Small intestine (tissue), 7 donors: ENCODE results near the gene COX8A. TPM values are rescaled to one million over a fixed set of nuclear protein-coding genes. Genes with fewer than 3 reads are reported as not detected.

Source experiments
- DNase-seq, 2 donors: peaks; one replicate each; pipeline versions ENCODE4 v3.0.0 to v3.0.0-alpha.2; 2013
- FAIRE-seq: peaks from 2 replicates; lab custom pipeline; 2012; peaks lifted over from hg19 to GRCh38; lab: Jason Lieb, UNC
- H3K27ac ChIP-seq, 3 donors: one replicate each; pipeline ENCODE4 v1.5.1; 2013; ENCODE audit warnings: low read length in 2 of 3, mild to moderate bottlenecking in 2 of 3, control low read depth in 1 of 3, inconsistent platforms in 1 of 3, low read depth in 1 of 3, moderate library complexity in 1 of 3
- H3K27me3 ChIP-seq, 3 donors: one replicate each; pipeline ENCODE4 v1.6.1; 2013; ENCODE audit warnings: low read length in 3 of 3, inconsistent platforms in 1 of 3; ENCODE audit not compliant: control insufficient read depth in 3 of 3, insufficient read depth in 3 of 3
- H3K36me3 ChIP-seq, 3 donors: one replicate each; pipeline ENCODE4 v1.6.1; 2013; ENCODE audit warnings: low read length in 3 of 3, inconsistent platforms in 1 of 3, low read depth in 1 of 3, mild to moderate bottlenecking in 1 of 3, moderate library complexity in 1 of 3; ENCODE audit not compliant: control insufficient read depth in 3 of 3, insufficient read depth in 2 of 3
- H3K4me1 ChIP-seq, 3 donors: one replicate each; pipeline ENCODE4 v1.6.1; 2013; ENCODE audit warnings: low read length in 2 of 3, inconsistent platforms in 1 of 3, low read depth in 1 of 3, mild to moderate bottlenecking in 1 of 3, moderate library complexity in 1 of 3; ENCODE audit not compliant: control insufficient read depth in 3 of 3, insufficient read depth in 2 of 3
- H3K4me3 ChIP-seq, 3 donors: one replicate each; pipeline ENCODE4 v1.5.1; 2013; ENCODE audit warnings: low read length in 3 of 3, control low read depth in 1 of 3, inconsistent platforms in 1 of 3, low read depth in 1 of 3, mild to moderate bottlenecking in 1 of 3, moderate library complexity in 1 of 3
- H3K9me3 ChIP-seq, 2 donors: one replicate each; pipeline ENCODE4 v1.6.1; 2013; ENCODE audit warnings: low read depth in 1 of 2, low read length in 1 of 2; ENCODE audit not compliant: control insufficient read depth in 2 of 2, insufficient read depth in 1 of 2
- WGBS, 3 donors: extraction: QIAGEN DNeasy Blood & Tissue Kit; methylation state at CpG; one replicate each; pipeline ENCODE4 v1.1.7; 2013; 5-methylcytosine and 5-hydroxymethylcytosine counted together
- polyA plus RNA-seq, 4 donors: library from polyadenylated mRNA; stranded (reverse) in 3 of 4; unstranded in 1 of 4; fragments of 200-250 nt in 3 of 4; fragments of 120-200 nt in 1 of 4; gene quantifications; one replicate each; pipeline versions ENCODE4 v1.2.1 to v1.2.3, GENCODE V29; 2013
- donor health status: healthy with polysubstance abuse.
- donor health status: control.
- donor health status: control.
- donor health status: Bipolar disorder and iron deficiency.
- donor health status: healthy.

Gene COX8A
- polyA plus RNA-seq, 4 donors: 331 to 1,570 (median 1,390) TPM

DNA sequence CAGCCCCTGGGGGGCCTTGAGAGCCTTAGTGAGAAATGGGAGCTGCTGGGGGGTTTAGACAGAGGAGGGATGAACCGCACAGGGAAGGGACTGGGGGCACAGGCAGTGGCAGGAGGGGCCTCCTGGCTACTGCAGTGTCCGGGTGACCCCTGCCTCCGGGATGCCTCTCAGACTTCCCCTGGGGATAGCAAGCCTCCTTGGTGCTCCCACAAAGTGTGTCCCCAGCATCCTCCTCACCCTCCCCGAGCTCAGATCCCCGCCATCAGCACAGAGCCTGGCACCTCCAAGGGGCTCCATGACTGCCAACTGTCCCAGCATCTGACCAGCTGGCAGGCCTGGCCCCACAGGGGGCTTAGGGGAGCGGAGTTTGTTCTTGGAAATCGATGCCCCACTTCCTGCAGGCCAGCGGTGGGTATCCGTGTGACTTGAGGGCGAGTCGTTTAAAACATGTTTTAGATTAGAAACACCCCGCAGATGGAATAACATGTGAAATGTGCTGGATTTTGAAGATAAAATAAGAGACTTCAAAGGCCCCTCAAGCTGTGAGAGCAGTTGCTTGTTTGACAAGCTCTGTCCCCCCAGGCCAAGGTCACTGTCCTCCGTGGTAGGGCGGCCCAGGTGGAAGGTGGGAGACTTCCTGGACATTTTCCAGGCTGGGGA is 47.8 kb downstream of the COX8A start:
- FAIRE-seq: no peak
- 76 to 85% (median 83%) methylated on average over 11 to 14 of the region's 14 CpGs for WGBS, 3 donors
- Histone ChIP-seq H3K27me3 (no peaks in the 10 kb centered on the region), H3K36me3 (no peaks in the 10 kb centered on the region), H3K4me3 (no peak overlapping the region), H3K27ac (no peak overlapping the region), H3K4me1 (peaks cover 0 to 2% (median 0%) of the 10 kb centered on the region in 3 donors), H3K9me3 (no peaks in the 10 kb centered on the region)
- no peak for DNase-seq

DNA sequence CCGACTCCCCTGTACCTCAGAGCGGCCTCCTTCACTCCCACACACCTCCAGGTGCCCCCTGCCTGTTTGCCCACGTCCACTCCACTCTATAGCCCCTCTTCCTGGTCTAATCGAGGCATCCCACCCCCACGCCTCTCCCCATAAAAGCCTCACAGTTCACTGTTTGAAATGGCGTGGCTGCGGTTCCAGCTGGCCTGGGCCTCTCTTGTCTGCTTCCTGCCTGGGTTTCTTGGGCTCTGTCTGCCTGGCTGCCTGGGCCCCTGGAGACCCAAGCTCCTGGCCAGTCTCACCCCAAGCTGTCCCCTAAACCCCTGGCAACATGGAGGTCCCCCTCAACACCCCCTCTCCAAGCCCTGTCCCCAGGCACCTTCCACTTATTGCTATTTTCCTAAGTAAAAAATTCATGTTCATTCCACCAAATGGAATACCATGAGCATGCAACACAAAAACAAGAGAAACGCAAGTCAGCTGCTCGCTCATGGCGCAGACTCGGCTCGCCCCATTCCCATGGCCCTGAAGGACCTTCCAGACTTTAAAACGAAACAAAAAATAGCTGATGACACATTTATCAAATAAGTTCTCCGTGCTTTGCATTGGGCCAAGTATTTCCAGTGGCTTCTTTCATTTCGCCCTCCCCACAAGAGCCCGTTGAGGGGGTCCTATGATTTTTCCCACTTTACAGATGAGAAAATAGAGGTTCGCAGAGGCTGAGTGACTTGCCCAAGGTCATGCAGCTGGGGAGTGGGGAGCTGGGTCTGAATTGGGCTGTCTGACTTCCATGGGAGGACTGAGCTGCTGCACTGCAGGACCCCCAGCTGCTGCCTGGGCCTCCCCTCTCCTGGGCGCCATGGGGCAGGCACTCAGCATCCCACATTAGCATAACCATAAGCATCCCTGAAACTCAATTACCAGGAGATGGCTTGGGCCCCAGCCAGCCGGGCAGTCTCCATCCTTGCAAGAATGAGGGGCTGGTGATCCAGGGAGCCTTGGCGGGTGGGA is 49.6 kb downstream of the COX8A start:
- no peaks in the 10 kb centered on the region for H3K9me3 ChIP-seq
- WGBS, 3 donors: 79 to 92% (median 84%) methylated on average over 20 of the region's 20 CpGs
- DNase-seq: no peak
- FAIRE-seq: no peak
- no peak overlapping the region for H3K4me3 ChIP-seq
- no peaks in the 10 kb centered on the region for H3K36me3 ChIP-seq
- H3K4me1 ChIP-seq: peaks cover 0 to 12% (median 0%) of the 10 kb centered on the region in 3 donors
- peaks cover 0 to 6% (median 0%) of the 10 kb centered on the region in 3 donors for H3K27me3 ChIP-seq
- H3K27ac ChIP-seq: peak overlapping the region in 1 of 3 donors; percentile 23

GRCh38 chr11:64025205-64025604 is 50.8 kb downstream of the COX8A start:
- WGBS, 3 donors: 79 to 84% (median 79%) methylated on average over 4 of the region's 4 CpGs
- H3K4me3 ChIP-seq: no peak overlapping the region
- no peak for FAIRE-seq
- H3K36me3 ChIP-seq: no peaks in the 10 kb centered on the region
- no peak overlapping the region for H3K27ac ChIP-seq
- peaks cover 0 to 12% (median 0%) of the 10 kb centered on the region in 3 donors for H3K4me1 ChIP-seq
- no peaks in the 10 kb centered on the region for H3K9me3 ChIP-seq
- DNase-seq: no peak
- peaks cover 0 to 6% (median 0%) of the 10 kb centered on the region in 3 donors for H3K27me3 ChIP-seq

Other genes with a start within 250 kb of the COX8A start
- gene ZFTA, start 205.8 kb upstream of the COX8A start, polyA plus RNA-seq: 10 to 100 TPM in 1 of 4 donors, 1 to 10 TPM in 2, under 1 TPM in 1; 0.22 to 55.1 (median 3.9) TPM
- gene SPINDOC, start 161.2 kb upstream of the COX8A start, polyA plus RNA-seq: 10 to 100 TPM in 1 of 4 donors, 1 to 10 TPM in 3; 1.1 to 17.4 (median 5.4) TPM
- gene MARK2, start 135.5 kb upstream of the COX8A start, polyA plus RNA-seq: 10 to 100 TPM; 25.9 to 44.8 (median 28.1) TPM
- 1 to 10 TPM in 3 of 4 donors, not detected in 1; 1.3 to 5.0 (median 2.1) TPM for gene RCOR2, start 57.5 kb upstream of the COX8A start, polyA plus RNA-seq
- 10 to 100 TPM; 13.1 to 36.2 (median 18.3) TPM for gene NAA40, start 35.6 kb upstream of the COX8A start, polyA plus RNA-seq
- gene OTUB1, start 11.8 kb downstream of the COX8A start, polyA plus RNA-seq: 10 to 100 TPM; 76.0 to 93.5 (median 82.4) TPM
- gene FLRT1, start 61.3 kb downstream of the COX8A start, polyA plus RNA-seq: under 1 TPM in 2 of 4 donors, not detected in 2; 0.43 to 0.86 TPM
- gene MACROD1, start 191.5 kb downstream of the COX8A start, polyA plus RNA-seq: 100 to 1,000 TPM in 1 of 4 donors, 10 to 100 TPM in 3; 13.1 to 137 (median 17.8) TPM
- gene STIP1, start 211.6 kb downstream of the COX8A start, polyA plus RNA-seq: 10 to 100 TPM; 38.6 to 99.3 (median 58.8) TPM
- gene FERMT3, start 232.1 kb downstream of the COX8A start, polyA plus RNA-seq: 10 to 100 TPM; 11.4 to 32.2 (median 23.5) TPM